NCI-H526 (cell line): ENCODE data around the gene TXNDC2.

Source experiments
- DNase-seq, 2 experiments: peaks; one replicate each; lab custom pipeline; 2025; lab: John Stamatoyannopoulos, UW

The TXNDC2 gene

DNA sequence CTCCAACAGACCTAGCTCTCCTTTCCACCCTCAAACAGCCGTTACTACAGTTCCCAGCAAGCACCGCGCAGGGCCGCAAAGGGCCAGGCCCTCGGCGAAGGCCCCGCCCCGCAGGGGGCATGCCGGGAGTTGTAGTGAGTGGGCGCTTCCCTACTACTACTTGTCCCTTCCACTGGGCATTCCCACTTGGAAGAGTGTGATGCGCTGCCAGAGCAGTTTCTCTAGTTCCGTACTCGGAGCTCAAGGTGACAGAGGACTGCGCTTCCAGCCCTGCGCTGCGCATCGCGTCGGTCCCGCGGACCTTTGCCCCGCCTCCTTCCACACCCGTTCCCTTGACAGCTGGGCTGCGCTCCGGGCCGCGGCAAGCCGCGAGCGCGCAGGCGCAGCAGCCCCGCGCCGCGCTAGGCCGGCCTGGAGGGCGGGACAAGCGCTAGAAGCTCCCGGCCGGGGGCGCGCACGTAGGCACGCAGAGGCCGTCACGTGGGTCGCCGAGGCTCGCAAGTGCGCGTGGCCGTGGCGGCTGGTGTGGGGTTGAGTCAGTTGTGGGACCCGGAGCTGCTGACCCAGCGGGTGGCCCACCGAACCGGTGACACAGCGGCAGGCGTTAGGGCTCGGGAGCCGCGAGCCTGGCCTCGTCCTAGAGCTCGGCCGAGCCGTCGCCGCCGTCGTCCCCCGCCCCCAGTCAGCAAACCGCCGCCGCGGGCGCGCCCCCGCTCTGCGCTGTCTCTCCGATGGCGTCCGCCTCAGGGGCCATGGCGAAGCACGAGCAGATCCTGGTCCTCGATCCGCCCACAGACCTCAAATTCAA lies 28.0 kb downstream of the TXNDC2 start, which contains the start of gene VAPA:
TSS of gene VAPA (plus strand) at position 491 of the 808 bp plus-strand sequence. CDS start at position 732, 241 bp downstream.
- peak; percentile 84 to 94 for DNase-seq

DNA sequence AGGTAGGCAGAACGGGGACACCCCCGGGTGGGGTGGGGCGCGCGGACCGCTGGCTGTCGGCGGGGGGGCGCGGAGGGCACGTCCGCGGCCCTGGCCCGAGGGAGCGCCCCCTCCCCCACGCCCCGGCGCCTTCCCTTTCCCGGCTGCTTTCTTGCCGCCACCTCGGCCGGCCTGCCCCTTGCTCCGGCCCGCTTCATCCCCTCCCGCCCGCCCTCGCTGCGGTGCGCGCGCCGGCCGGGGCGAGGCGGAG lies 28.5 kb downstream of the TXNDC2 start:
- no peak for DNase-seq

DNA sequence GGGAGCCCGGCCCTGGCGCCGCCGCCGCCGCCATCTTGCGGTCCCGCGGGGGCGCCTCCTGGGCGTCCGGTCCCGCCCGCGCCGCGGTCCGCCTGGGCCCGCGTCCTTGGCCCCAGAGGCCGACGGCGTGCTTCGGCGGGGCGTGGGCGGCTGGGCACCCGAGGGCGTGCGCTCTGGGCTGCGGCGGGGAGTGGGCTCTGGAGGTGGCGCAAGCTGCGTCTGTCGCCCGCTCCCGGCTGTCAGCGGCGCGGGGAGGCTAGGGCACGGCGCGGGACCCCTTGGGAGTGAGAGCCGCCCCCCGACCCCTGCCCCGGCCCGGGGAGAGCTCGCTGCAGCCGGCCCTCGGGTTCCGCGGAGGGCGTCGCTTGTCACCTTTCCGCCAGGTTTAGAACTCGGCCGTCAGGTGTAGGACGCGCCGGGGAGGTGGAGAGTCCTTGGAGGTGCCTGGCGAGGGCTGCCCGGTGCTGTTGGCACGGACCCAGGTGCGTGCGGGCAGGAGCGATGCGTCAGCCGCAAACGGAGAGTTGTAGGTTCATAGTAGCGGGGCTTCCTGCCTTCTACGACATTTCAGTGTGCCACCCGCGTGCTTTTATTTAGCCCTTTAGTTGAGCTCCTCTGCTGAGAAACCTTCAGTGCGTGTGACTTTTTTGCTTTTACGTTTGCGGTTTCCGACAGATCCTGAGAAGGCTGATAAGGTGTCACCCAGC lies 29.0 kb downstream of the TXNDC2 start:
- peak in 1 of 2 experiments; percentile 54 for DNase-seq

DNA sequence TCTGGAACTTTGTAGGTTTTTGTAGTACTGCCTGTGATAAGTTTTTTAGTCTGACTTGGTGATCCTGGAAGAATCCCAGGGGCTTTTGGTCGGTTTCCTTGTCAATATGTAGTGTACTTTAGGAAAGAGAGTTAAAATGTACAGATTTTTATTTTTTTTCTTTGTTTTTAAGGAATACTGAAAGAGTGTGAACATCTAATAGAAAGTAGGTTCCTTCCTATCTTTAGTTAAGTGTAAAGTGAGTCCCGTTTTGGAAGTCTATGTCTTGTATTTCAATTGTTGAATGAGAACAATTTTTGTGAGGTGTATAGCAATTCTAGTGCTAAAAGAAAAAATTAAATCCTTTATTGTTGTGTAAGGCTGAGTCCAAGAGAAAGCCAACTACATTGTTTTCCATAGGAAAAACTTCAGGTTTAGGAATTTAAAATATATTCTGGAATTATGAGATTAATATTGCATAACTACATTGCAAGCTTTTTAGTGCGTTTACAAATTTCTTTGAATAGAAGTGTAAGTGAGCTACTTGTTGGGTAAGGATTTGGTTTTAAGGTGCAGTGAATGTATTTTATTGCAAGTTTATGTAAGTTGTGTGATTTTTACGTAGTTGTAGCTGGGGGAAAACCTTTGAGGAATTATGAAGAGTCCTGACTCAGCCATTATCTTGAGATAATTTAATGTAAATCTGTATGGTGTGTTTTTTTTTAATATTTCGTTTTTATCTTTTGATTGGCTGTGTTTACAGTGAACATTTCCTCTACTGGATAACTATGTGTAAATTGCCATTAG lies 29.7 kb downstream of the TXNDC2 start:
- no peak for DNase-seq

DNA sequence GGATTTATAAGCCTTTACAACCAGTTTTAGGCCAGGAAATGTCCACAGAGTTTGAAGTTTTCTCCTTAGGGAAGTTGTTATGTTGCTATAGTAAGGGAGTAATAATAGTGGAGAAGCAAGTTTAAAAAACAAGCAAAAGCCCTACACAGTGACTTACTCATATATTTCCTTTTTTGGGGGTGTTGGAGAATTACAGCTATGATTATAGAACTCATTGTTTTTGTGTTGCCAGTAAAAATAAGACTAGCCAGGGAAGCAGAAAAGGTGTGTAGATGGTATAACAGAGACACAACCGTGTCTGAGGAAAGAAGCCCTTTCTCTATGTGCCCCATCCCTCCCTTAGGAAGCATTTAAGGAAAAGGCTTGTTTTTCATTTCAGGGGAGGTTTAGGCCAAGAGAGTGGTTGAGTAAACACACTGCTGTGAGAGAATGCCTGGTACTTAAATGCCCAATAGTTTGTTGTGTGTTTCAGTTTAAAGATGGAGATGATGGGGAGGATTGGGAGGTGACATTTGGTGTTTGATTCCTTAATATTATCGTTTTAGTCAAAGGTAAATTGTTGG lies 30.4 kb downstream of the TXNDC2 start:
- DNase-seq, result no peak

DNA sequence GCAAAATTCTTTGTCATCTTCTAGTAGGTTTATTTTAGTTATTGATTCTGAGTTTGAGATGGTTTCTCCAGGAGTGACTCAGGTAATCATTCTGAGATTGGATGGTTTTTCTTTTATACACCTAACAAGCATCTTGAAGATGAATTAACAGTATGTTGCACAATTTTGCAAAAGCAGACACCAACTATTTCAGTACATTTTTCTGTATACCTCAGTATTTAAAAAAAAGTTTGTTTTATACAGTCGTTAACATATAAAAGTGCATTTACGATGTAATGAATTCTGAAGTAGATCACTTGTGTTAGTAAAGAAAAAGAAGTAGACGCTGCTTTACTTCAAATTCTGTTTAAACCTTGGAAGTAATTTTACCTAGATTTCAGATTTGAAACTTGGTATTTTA lies 31.0 kb downstream of the TXNDC2 start:
- no peak for DNase-seq

DNA sequence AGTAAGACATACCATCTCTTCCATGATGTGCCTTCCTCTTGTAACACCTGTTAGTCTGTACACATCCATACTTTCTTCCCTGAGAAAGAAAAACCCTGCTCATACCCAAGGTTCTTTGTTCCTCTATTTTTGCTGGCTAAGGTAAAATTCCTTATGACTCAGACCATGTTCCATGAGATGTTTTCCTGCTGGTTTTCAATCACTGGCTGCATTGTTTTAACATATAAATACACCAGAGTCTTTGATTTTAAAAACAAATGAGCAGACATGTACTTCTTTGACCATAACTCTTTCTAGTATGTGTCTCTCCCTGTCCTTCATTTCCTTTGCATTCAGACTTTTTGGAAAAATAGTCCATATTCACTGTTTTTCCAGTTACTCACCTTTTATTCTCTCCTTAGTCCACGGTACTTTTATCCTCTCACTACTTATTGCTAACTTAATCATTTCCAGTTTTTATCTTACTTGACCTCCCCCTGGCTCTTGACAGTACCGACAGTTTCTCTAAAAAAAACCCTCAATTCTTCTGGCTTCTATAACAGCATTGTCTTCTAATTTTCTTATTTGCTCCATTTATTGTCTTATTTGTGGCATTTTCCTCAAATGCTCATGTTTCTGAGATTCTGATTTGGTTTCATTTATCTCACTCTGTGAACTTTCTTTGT lies 32.4 kb downstream of the TXNDC2 start:
- no peak for DNase-seq

DNA sequence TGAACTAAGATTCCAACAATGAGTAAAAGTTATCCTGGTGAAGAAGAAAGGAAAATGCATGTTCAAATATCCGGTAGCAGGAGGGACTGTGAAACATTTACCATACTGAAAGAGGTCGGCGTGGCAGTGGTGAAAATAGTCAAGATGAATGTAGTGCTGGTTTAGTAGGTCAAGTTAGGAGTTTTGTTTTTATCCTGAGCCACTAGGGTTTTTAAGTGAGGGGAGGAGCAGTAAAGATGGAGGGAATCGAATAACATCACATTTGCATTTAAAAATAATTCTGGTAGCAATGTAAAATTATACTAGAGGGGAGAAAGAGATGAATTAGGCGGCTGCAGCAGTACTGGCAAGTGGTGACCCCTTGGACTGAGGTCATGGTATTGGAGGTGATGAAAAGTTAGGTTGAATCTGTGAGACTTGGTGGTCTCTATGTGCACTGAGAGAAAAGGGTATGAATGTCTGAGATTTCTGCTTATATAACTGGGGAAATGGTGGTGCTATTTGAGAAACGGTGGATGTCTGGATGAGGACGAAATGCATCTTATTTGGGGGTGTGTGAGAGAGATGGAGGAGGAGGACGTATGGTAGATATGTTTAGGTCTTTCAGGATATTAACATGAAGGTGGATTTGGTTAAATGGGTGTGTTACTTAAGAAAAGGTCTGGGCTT lies 33.9 kb downstream of the TXNDC2 start:
- DNase-seq, result peak in 1 of 2 experiments; percentile 3

DNA sequence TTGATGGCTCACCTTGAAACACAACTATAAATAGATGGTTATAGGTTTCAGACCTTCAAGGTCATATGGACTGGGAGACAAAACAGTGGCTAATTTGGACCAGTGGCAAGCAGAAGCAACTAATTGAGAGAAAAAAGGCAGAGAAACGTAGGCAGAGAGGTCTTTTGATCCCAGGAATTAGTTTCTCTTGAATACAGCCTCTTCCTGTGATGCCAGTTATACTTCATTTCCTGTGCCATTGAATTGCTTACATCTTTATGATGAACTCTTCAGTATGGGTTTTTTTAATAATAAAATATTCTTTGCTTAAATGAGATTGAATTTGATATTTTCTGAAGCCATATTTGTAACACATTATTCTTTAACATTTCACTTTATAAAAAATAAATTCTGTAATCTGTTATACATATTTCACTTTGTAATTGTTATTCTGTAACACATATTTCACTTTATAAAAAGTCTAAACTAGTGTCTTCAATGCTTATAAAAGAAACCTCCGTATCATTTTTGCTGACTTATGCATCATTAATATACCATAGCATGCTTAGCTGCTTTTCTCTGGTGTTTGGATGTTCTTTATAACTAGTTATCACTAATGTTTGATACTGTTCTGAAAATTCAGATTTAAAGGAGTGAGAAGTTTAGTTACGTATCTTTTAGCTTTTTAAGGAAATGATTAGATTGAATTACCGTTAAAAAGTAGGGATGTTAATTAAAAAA lies 37.0 kb downstream of the TXNDC2 start:
- DNase-seq, result no peak

DNA sequence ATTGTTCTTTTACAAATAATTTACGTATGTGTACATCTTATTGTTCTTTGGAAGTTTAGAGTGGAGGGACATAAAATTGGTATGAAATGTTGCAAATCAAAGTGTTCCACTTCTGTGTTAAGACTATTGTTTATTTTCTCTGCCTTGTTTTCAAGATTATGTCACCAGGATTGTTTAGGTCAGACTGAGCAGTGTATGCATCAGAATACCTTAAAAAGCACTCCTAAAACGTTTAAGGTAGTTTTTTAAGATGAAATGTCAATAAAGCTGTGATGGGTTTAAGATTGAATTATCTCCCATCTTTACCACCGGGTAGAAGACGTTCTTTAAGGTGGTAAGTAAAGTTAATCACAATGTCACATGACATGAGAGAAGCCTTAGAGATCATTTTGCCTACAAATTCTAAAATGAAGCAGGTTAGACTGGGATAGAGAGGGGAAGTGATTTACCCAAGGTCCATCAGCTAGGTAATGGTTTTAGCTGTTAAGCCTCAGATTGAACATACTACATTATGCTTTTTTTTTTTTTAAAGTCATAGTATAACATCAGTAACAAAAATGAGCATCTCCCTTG lies 38.7 kb downstream of the TXNDC2 start:
- DNase-seq, result no peak

DNA sequence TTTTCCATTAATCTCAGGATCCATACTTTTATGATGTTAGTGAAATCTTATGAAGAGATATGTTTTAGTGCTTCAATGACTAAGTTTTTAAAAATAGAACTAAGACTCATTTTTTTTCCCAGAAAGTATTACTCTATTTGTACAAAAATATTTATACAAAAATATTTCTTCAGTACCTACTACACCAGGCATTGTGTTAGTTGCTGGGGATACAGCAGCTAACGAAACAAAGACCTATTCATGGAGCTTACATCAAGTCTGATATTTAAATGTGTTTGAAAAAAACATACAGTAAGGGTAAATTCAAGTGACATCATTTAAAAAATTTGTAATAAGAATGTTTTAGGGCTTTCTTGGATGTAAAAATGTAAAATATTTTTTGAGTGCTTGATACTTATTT lies 39.6 kb downstream of the TXNDC2 start:
- no peak for DNase-seq

DNA sequence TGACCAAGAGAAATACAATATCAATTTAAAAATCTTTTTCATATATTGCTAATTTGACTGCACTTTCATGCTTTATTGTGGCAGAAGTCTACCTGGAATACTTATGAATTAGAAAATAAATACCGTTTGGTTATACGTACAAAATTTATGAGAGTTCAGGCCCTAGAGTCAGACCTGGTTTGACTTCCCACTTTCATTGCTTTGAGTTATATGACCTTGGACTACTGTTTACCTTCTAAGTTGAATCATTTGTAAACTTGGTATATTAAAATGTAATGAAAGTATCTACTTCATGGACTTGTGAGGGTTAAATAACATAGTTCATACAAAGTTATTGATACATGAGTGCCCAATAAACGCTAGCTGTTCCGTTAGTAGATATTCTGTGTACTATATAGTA lies 40.0 kb downstream of the TXNDC2 start:
- DNase-seq, result no peak

DNA sequence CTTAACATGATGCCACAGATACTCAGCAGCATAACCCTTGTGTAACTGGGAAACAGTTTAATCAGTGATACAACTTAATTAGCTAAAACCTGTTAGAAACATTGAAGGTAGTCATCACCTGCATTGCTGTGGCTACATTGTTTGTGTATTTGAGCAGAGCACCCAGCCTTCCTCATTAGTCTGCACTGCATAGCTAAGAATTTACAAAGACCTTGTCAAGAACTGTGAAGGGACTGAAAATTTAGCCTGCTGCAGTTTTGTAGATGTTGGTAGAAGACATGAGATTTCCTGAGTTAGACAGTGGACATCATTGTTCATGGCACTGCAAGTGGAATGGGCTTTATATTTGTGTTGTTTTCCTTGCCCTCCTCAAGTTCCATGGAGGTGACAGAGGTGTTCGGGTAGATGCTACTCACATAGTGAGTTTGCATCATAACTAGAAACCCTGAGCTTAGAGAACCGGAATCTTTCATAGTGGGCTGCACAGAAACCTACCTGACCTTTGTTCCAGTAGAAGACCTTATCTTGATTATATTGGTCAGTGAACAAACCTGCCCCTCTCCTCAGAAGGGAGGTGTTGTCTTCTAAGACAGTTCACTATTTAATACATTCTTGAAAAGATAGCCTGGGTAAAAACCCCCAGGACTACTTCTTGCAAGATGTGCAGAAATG lies 40.6 kb downstream of the TXNDC2 start:
- DNase-seq, result no peak

DNA sequence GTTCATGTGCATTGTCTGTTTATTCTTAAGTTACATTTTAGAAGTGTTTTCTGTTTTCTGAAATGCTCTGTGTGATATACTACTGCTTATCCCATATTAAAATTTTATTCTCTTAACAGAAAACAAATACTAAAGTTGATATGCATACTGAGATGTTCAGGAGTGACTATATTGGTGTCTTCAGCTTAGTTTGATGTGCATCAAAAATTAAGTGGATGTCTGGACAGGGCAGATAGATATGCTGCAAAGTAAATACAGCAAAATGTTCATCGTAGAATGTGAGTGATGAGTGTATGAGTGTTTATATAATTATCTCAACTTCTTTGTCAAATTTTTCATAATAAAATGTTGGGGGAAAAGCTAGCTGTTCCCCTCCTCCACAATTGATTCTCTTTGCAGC lies 41.2 kb downstream of the TXNDC2 start:
- no peak for DNase-seq

DNA sequence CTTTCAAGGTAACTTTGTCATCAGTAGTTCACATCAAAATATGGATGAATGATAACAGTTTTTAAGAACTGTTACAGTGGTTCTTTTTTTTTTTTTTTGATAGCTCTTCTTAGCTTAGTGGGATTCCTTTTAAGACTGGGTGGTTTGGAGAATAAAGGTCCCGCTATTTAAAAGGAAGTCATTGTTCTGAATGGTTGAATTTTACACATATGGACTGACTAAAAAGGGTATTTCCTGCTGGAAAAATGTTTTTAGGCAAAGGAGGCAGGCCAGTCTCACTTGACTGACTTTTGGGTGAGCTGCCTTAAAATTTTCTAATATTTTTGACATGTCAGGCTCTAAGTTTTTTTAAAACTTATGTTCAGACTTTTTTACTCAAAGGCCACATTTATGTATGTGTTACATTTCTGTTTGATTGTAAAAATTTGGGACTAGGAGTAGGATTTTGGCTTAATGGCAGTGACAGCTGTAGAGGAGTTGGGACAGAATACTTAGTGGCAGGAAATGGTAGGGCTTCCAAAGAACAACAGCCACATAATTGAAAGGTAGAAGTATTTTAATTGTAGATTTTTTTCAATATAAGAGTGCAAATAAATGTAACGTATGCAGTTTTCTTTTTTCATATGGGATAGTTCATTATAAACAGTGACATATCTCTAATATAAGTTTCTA lies 41.8 kb downstream of the TXNDC2 start:
- DNase-seq, result no peak

DNA sequence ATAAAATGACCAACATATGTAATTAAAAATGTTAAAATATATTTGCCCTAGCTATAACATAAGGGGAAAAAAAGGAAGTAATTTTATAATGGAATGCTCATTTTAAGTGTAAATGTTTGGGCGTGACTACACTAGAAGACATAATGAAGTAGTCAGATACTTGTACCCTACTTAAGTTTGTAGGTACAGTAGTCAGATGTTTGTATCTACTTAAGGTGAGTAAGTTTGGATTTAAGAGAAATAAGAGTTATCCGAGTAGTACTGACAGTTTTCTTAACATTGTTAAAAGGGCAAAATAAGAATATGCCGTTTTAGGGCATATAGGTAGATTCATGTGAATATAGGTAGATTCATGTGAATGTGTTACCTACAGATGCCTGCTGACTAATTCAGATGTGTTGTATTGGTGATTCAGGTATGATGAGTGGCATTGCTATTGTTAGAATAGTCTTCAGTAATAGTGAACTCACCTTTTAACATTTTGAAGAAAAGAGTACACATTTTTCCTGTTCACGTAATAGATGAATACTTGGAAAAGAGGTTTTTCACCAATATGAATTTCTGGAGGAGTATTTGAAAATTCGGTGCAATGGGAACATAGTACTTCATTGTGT lies 43.0 kb downstream of the TXNDC2 start:
- no peak for DNase-seq

DNA sequence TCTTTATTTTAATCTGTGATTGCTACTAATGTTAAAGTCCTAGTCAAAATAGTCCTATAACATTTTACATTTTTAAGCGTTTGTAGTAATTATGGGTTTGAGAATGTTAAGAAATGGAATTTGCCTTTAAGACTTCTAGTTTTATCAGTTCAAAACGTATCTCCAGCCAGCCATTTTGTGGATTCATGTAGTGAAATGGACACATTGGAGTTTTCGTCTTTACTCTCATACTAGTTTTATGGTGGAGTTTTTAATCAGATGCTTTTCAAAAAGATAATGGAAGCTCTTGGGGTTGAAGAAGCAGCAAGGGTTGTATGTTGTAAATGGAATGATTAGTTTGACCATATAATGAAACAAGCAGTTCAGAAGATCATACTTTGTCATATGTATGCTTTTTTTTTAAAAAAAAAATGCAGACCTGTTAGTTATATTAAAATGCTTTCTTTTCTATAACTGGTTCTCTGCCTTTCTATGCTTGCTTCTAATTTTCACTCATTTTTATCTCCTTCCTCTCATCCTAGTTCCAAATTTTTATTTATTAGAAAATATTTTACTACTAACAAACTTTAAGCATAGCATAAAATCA lies 44.6 kb downstream of the TXNDC2 start:
- no peak for DNase-seq

DNA sequence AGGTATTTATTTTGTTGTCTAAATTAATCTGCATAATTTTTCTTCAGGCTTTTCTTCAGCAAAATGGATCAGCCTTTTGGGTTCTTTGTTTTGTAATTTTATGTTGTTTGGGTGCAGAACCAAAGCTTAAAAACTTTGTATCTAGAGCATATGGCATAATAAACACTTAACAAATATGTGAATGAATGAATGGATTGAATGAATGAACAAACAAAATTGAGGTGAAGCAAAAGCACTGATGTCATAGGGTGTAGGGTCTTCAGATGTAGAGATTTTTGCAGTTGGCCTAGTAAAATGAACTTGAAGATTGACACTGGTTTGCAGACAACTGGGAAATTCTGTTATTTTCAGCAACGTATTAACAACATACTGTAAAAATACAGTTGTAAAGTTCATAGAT lies 45.4 kb downstream of the TXNDC2 start:
- DNase-seq, result no peak
